ENCODE measurements around the gene A2M.

A2M gene

DNA sequence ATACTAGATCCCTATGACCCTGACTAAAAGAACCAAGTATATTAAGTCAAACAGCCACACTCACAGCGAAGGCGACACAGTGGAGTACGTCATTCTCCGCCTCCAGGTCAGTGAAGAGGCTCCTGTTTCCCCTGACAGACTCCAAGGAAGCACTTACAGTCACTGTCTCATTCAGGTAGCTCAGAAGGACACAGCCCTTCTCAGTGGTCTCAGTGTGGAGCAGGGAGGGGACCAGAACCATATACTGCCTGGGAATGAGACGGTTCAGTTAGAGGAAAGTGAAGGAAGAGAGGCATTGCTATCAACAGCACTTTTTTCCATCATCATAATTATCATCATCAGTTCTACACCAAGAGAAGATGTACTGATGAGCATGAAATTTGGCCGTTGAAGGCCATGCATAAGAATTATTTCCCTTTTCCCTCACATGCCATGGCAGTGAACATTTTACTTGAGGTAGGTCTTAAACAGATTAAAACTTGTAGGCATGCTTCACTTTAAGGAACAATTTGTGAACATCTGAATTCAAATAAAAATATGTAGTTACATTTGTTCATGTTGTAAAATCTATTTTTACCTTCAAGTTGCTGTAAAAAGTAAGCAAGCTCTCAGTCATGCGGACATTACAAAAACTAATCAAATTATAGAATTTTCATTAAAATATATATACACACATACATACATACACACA lies 2.3 kb downstream of the A2M start:
- DNase-seq (ENCODE audit: low spot score), result no peak
- in situ Hi-C loops (cut with MboI; ENCODE audit: low pct_unique_long_range_greater_than_20kb, low sequenced_read_pairs, unreplicated experiment), result no loop called here
- TF ChIP-seq, protein P1, sequence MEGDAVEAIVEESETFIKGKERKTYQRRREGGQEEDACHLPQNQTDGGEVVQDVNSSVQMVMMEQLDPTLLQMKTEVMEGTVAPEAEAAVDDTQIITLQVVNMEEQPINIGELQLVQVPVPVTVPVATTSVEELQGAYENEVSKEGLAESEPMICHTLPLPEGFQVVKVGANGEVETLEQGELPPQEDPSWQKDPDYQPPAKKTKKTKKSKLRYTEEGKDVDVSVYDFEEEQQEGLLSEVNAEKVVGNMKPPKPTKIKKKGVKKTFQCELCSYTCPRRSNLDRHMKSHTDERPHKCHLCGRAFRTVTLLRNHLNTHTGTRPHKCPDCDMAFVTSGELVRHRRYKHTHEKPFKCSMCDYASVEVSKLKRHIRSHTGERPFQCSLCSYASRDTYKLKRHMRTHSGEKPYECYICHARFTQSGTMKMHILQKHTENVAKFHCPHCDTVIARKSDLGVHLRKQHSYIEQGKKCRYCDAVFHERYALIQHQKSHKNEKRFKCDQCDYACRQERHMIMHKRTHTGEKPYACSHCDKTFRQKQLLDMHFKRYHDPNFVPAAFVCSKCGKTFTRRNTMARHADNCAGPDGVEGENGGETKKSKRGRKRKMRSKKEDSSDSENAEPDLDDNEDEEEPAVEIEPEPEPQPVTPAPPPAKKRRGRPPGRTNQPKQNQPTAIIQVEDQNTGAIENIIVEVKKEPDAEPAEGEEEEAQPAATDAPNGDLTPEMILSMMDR (IDR thresholded peaks at IDR 0.05; ENCODE audit: extremely low read depth, insufficient read depth, missing control alignments), result no peak

DNA sequence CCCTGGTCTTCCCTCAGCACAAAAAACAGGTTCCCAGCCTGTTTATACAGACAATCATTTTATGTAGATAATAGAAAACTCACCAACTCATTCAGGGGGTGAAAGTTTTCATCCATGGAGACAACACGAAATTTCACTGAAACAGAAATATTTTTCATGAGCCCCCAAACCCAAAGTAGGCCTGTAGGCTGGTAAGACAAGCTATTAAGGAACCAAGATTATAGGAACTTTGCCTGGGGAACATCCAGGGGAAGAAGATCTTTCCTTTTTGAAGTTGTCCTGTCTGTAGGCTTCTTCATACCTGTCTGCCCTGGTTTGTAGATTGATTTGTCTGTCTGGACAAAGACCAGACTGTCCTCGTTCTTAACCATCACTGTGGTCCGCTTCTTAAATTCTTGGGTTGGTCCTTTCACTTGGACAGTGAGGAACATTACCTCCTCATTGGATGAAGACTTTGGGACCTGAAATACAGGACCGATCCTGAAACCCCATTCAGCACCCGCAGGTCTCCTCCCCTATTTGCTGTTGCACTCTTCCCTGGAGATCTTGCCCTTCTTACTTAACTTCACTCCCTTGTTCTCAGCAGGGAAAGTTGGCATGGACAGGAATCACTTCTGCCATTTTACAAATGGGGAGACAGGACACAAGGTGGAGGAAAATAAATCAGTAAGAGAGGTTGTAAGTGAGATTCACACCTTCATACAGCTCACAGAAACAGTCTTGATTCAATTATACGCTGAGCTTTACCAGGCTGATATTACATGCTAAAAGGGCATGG lies 3.5 kb downstream of the A2M start:
- DNase-seq (ENCODE audit: low spot score), result no peak
- in situ Hi-C loops (cut with MboI; ENCODE audit: low pct_unique_long_range_greater_than_20kb, low sequenced_read_pairs, unreplicated experiment), result no loop called here
- TF ChIP-seq, protein P1 (IDR thresholded peaks at IDR 0.05; ENCODE audit: extremely low read depth, insufficient read depth, missing control alignments), result no peak

DNA sequence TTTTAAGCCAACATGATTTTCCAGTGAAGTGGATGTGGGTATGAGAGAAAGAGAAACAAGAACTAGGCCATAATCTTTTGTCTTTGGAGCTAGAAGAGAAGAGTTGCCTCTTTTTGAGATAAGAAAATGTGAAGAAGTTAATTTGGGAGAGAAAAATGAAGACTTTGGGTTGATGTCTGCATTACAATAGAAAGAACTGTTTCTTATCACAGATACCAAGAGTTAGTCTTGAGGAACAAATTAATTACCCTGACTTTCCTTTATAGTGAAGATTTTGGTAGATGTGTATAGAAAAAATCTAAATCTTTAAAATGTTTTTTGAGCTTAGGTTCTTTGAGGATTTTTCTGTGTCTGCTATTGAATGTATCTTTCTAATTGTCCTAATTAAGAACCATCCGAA lies 4.2 kb downstream of the A2M start:
- DNase-seq (ENCODE audit: low spot score), result no peak
- in situ Hi-C loops (cut with MboI; ENCODE audit: low pct_unique_long_range_greater_than_20kb, low sequenced_read_pairs, unreplicated experiment), result no loop called here
- TF ChIP-seq, protein P1 (IDR thresholded peaks at IDR 0.05; ENCODE audit: extremely low read depth, insufficient read depth, missing control alignments), result no peak

DNA sequence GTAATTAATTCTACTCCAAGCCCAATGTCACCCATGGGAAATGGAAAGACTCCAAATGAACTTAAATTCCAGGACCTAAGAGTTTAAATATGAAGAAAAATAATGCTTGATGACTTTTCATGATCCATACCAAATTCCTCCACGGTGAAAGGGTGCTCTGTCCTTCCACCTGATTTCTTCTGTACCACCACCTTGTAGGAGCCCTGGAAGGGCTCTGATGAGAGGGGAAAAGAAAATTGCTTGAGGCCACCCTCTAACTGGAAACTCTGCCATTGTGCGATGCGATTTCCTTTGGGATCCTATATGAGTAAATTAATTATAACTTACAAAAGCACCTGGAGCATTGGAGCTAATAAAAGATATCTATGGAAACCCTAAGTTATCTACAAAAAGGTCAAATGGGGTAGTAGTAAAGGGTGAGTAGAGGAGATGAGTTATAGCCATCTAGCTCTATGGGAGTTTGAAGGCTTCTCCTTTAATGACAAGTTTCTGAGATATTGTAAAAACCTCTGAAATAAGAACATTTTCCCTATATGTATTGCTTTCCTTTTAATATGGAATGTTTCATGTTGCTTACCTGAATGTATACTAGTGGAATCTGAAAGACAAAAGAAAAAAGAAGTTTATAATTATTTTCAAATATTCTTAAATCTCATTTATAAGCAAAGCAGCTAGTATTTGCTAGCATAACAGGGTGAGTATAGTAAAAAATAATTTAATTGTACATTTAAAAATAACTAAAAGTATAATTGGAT lies 5.8 kb downstream of the A2M start:
- in situ Hi-C loops (cut with MboI; ENCODE audit: low pct_unique_long_range_greater_than_20kb, low sequenced_read_pairs, unreplicated experiment), result no loop called here
- no peak for DNase-seq (ENCODE audit: low spot score)
- TF ChIP-seq, protein P1 (IDR thresholded peaks at IDR 0.05; ENCODE audit: extremely low read depth, insufficient read depth, missing control alignments), result no peak

DNA sequence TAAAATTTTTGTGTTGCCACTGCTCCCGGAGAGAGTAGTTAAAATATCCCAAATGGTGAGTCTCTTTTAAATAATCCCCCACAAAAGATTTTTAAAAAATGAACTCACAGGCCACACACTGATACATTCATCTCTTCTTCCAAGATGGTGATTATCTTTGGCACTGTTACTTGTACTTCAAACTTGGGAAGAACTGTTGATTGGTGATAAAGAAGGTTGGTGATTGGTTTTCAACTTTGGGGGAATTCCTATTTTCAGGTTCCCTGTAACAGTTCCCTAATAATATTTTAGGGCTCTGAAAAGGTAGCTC lies 6.6 kb downstream of the A2M start:
- in situ Hi-C loops (cut with MboI; ENCODE audit: low pct_unique_long_range_greater_than_20kb, low sequenced_read_pairs, unreplicated experiment), result no loop called here
- TF ChIP-seq, protein P1 (IDR thresholded peaks at IDR 0.05; ENCODE audit: extremely low read depth, insufficient read depth, missing control alignments), result no peak
- no peak for DNase-seq (ENCODE audit: low spot score)

DNA sequence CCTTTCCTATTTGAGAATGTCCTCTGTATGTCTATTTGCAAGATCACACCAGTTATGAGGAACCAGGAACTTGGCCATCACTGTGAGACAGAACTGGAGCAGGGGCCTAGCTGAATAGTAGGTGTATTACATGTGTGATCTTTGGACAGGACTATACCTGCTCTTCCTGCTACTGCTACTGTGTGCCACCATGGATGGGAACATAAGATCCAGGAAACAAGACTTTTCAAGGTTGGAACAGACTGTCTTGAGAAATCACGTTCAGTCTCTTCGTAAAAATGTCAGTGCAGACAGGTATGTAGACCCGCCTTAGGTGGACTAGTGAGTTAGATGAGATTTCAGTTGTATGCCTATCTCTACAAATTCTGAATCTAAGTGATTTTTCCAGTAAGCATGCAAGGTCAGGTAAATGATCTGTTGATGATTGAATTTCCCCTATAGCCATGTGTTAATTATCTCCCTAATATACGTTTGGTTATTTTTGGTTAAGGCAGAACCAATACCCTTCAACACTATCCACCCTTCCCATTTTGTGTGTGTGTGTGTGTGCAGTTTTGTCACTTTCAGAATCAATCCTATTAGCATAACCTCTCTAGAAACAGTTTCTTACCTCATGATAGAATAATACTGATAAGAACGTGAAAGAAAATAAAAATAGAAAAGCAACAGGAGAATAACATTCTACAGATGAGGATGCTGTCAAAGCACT lies 7.1 kb downstream of the A2M start:
- in situ Hi-C loops (cut with MboI; ENCODE audit: low pct_unique_long_range_greater_than_20kb, low sequenced_read_pairs, unreplicated experiment), result no loop called here
- DNase-seq (ENCODE audit: low spot score), result no peak
- TF ChIP-seq, protein P1 (IDR thresholded peaks at IDR 0.05; ENCODE audit: extremely low read depth, insufficient read depth, missing control alignments), result no peak

Data from GM13977 (cell line).